Upper lobe of right lung (tissue), 1 donor: ENCODE measurements around the gene GRPEL1. TPM values are rescaled to one million over a fixed set of nuclear protein-coding genes. Genes with fewer than 3 reads are reported as not detected.
A peak's percentile ranks its signal among the peaks of the same experiment; 100 is the strongest.

Experiments
- ATAC-seq: fragments of 200-7000 bp; cut with Tn5 transposase; one replicate; pipeline ENCODE4 v1.9.1; 2020; ENCODE audit warnings: mild to moderate bottlenecking, moderate library complexity
- DNase-seq: peaks from one replicate; pipeline ENCODE4 v3.0.0-alpha.2; 2020
- H3K27ac ChIP-seq: fragments of 200-600 bp; one replicate; pipeline ENCODE4 v1.8.0; 2022
- H3K27me3 ChIP-seq: fragments of 200-600 bp; one replicate; pipeline ENCODE4 v1.8.0; 2022; ENCODE audit warnings: mild to moderate bottlenecking
- H3K36me3 ChIP-seq: fragments of 200-600 bp; one replicate; pipeline ENCODE4 v1.8.0; 2022
- H3K4me1 ChIP-seq: fragments of 200-600 bp; one replicate; pipeline ENCODE4 v1.8.0; 2022
- H3K4me3 ChIP-seq: fragments of 200-600 bp; one replicate; pipeline ENCODE4 v1.8.0; 2022; ENCODE audit warnings: mild to moderate bottlenecking
- H3K9me3 ChIP-seq: fragments of 200-600 bp; one replicate; pipeline ENCODE4 v1.8.0; 2022
- CTCF ChIP-seq: fragments of 200-600 bp; IDR thresholded peaks from one replicate; pipeline ENCODE4 v1.8.0; 2022; ENCODE audit warnings: antibody characterized with exemption
- intact Hi-C: fragments of 100-400 bp; cut with DNase I; formaldehyde crosslinking; loops from one replicate; pipeline ENCODE4 v1.11.0; 2022
- long read RNA-seq: library from polyadenylated mRNA; unstranded; transcript quantifications from one replicate; pipeline ENCODE4 v2.0.0, GENCODE V29; 2021
- total RNA-seq: library from RNA; stranded (reverse); fragmentation: NEBNext Ultra II Directional; extraction: Animal tissue kit (Norgen Biotek cat#: 25700); gene quantifications from one replicate; pipeline ENCODE4 v1.2.1, GENCODE V29; 2021
- donor health status: DM: no; HTN: yes; CAD: no; lungs with severe emphysema.

Gene GRPEL1
- 27.8 TPM for total RNA-seq
- long read RNA-seq, transcript GRPEL1-201 (4 exons, 2,775 nt): major isoform, 31 of 31 reads
- long read RNA-seq, partial matches to known transcripts: 0 of 31 reads
- long read RNA-seq, other reads (novel, unspliced or antisense): 0 of 31 reads

- peak; percentile 37 for TF ChIP-seq CTCF
- DNase-seq (peak; percentile 100), ATAC-seq (peak; percentile 98)
- H3K4me3 ChIP-seq: peak within 1 kb of the TSS; percentile 82
- intact Hi-C loops: no loop called here
- peak within 1 kb of the TSS; percentile 91 for H3K27ac ChIP-seq
- peaks cover 24% of the 10 kb centered on the region for H3K36me3 ChIP-seq
- H3K9me3 ChIP-seq: no peaks in the 10 kb centered on the region
- H3K27me3 ChIP-seq: no peaks in the 10 kb centered on the region
- H3K4me1 ChIP-seq: peaks cover 28% of the 10 kb centered on the region
These were observed at the start of gene GRPEL1 for GRCh38 chr4:7067452-7068278. TSS of gene GRPEL1 (minus strand) at chr4:7068064. CDS start at chr4:7068032, 32 bp downstream.

GRCh38 chr4:7116705-7117104 lies 48.8 kb upstream of the GRPEL1 start:
- DNase-seq (no peak), ATAC-seq (no peak)
- Histone ChIP-seq H3K27ac (no peak overlapping the region), H3K36me3 (no peaks in the 10 kb centered on the region), H3K4me3 (no peak overlapping the region), H3K9me3 (no peaks in the 10 kb centered on the region), H3K27me3 (no peaks in the 10 kb centered on the region), H3K4me1 (no peaks in the 10 kb centered on the region)
- intact Hi-C loops: no loop called here
- TF ChIP-seq CTCF: no peak

GRCh38 chr4:7115557-7116340 lies 47.9 kb upstream of the GRPEL1 start:
- H3K9me3 ChIP-seq: no peaks in the 10 kb centered on the region
- H3K4me1 ChIP-seq: no peaks in the 10 kb centered on the region
- no peaks in the 10 kb centered on the region for H3K27me3 ChIP-seq
- no peak for TF ChIP-seq CTCF
- H3K4me3 ChIP-seq: no peak overlapping the region
- no peak for ATAC-seq
- no peak overlapping the region for H3K27ac ChIP-seq
- intact Hi-C loops: no loop called here
- no peaks in the 10 kb centered on the region for H3K36me3 ChIP-seq
- DNase-seq: no peak

- no peak overlapping the region for H3K27ac ChIP-seq
- no peaks in the 10 kb centered on the region for H3K9me3 ChIP-seq
- ATAC-seq (no peak), DNase-seq (no peak)
- H3K27me3 ChIP-seq: no peaks in the 10 kb centered on the region
- no peak for TF ChIP-seq CTCF
- no peaks in the 10 kb centered on the region for H3K4me1 ChIP-seq
- no peak overlapping the region for H3K4me3 ChIP-seq
- intact Hi-C loops: no loop called here
- no peaks in the 10 kb centered on the region for H3K36me3 ChIP-seq
These were observed 44.8 kb upstream of the GRPEL1 start for GRCh38 chr4:7112656-7113055.

- Histone ChIP-seq H3K27ac (no peak overlapping the region), H3K27me3 (no peaks in the 10 kb centered on the region), H3K4me3 (no peak overlapping the region), H3K9me3 (no peaks in the 10 kb centered on the region), H3K4me1 (no peaks in the 10 kb centered on the region), H3K36me3 (no peaks in the 10 kb centered on the region)
- ATAC-seq: no peak
- DNase-seq: no peak
- intact Hi-C loops: no loop called here
- TF ChIP-seq CTCF: no peak
These were observed 43.6 kb upstream of the GRPEL1 start for GRCh38 chr4:7111441-7111840.
